ENCODE results near the gene PRKCQ. TPM values are rescaled to one million over a fixed set of nuclear protein-coding genes. Genes with fewer than 3 reads are reported as not detected.
A peak's percentile ranks its signal among the peaks of the same experiment; 100 is the strongest.

PRKCQ gene
- total and polyA plus RNA-seq, 2 of the 8 experiments (the other 6 are each of a cell fraction or from before 2014, with no cell fraction given) = 9.1 to 22.6 TPM

GRCh38 chr10:6416892-6417512 is 163.1 kb downstream of the PRKCQ start:
- Histone ChIP-seq H3K4me3 (ENCODE audit: extremely low read depth in 1 of 4, insufficient read depth in 2 of 4, low read depth in 3 of 4, low read length in 4 of 4) (no peak overlapping the region), H2BK120ac (replicated peaks; ENCODE audit: low read depth, low read length) (no peak overlapping the region), H2AFZ (ENCODE audit: low read length) (no peak overlapping the region), H3K9me3 (ENCODE audit: insufficient read depth in 2 of 2, low read depth in 1 of 2, low read length in 1 of 2) (no peaks in the 10 kb centered on the region), H3K27ac (ENCODE audit: low read depth, low read length) (no peak overlapping the region), H2AK5ac (ENCODE audit: low read depth, low read length) (peak overlapping the region; percentile 79; the same call in 1 of the 2 replicates), H3K79me2 (ENCODE audit: control insufficient read depth in 1 of 2, insufficient read depth in 2 of 2, low read length in 2 of 2) (no peaks in the 10 kb centered on the region), H3K4me2 (ENCODE audit: insufficient read depth in 1 of 2, low read depth in 2 of 2, low read length in 2 of 2) (no peak overlapping the region), H3K36me3 (ENCODE audit: control insufficient read depth in 2 of 4, insufficient read depth in 4 of 4, low read length in 3 of 4) (no peaks in the 10 kb centered on the region), H3K4me1 (replicated peaks in 1 of 4; ENCODE audit: control insufficient read depth in 3 of 4, insufficient read depth in 4 of 4, low read length in 3 of 4) (no peaks in the 10 kb centered on the region; a peak in 1 of 7 replicates), H4K5ac (ENCODE audit: insufficient read length, low read depth, low read length) (no peak overlapping the region), H2BK20ac (ENCODE audit: low read length) (no peak overlapping the region), H2BK5ac (ENCODE audit: low read depth, low read length) (no peak overlapping the region), H3K18ac (ENCODE audit: extremely low read depth, low read length) (no peak overlapping the region), H3K23me2 (ENCODE audit: low read depth, low read length) (peaks cover 2% of the 10 kb centered on the region; the same call in 1 of the 2 replicates), H3K4ac (replicated peaks; ENCODE audit: insufficient read length, low read depth, low read length) (no peak overlapping the region), H4K20me1 (replicated peaks in 1 of 2; ENCODE audit: control insufficient read depth in 1 of 2, insufficient read depth in 2 of 2, low read length in 2 of 2) (no peaks in the 10 kb centered on the region), H3K9ac (replicated peaks in 1 of 4; ENCODE audit: extremely low read depth in 1 of 4, low read depth in 3 of 4, low read length in 3 of 4) (no peak overlapping the region), H2BK12ac (ENCODE audit: low read depth, low read length) (no peak overlapping the region), H4K8ac (ENCODE audit: extremely low read depth, insufficient read depth, low read length) (no peak overlapping the region), H2BK15ac (ENCODE audit: low read length) (no peak overlapping the region), H3K14ac (ENCODE audit: insufficient read length) (no peak overlapping the region), H3K79me1 (ENCODE audit: low read depth, low read length) (no peaks in the 10 kb centered on the region), H3K27me3 (replicated peaks in 1 of 4; ENCODE audit: control insufficient read depth in 3 of 4, extremely low read depth in 1 of 4, insufficient read depth in 3 of 4, low read length in 3 of 4) (no peaks in the 10 kb centered on the region), H3K56ac (replicated peaks; ENCODE audit: insufficient read length, low read depth, low read length) (no peak overlapping the region), H4K91ac (replicated peaks; ENCODE audit: insufficient read length, low read length) (no peak overlapping the region), H3K23ac (ENCODE audit: insufficient read length) (no peak overlapping the region)
- POLR2A ChIA-PET (ENCODE audit: partially characterized antibody) = interaction anchor here (1.4 kb wide), 1 partner anchor 214 kb away, joined by 6 read pairs; the partner anchor contains the start of gene PFKFB3
- TF ChIP-seq RAD21 (IDR thresholded peaks at IDR 0.05 in 1 of 2, conservative IDR thresholded peaks at IDR 0.05 in 1 of 2; ENCODE audit: low read depth in 2 of 2, low read length in 2 of 2) (peak; percentile 87 to 88), FOSL1 (IDR thresholded peaks at IDR 0.05; ENCODE audit: insufficient read depth, low read depth, low read length) (no peak), CTCF (IDR thresholded peaks at IDR 0.05; ENCODE audit: control extremely low read depth in 1 of 3, insufficient read depth in 1 of 3, low read depth in 1 of 3, low read length in 3 of 3) (peak in 2 of 3 experiments; percentile 65 to 69; a peak in 2 of 4 replicates), EGR1 (IDR thresholded peaks at IDR 0.05; ENCODE audit: borderline replicate concordance, low read depth, low read length) (no peak)
- CTCF ChIA-PET (ENCODE audit: partially characterized antibody) = interaction anchor here (0.8 to 2.4 kb wide), 14 partner anchors 11 to 261 kb away, joined by 3 to 11 read pairs (median 4); no protein-coding TSS in a partner anchor
- no peak for DNase-seq (ENCODE audit: low read depth in 1 of 2, low spot score in 2 of 2)
- peak; percentile 74 for FAIRE-seq
- WGBS, 2 experiments (ENCODE audit: extremely low coverage in 1 of 2, insufficient coverage in 1 of 2, insufficient read length in 1 of 2, insufficient replicate concordance in 2 of 2, low coverage in 1 of 2, low lambda C conversion rate in 2 of 2, missing lambda C conversion rate in 1 of 2) = 73% methylated on average over 3 of the region's 3 CpGs; no CpG with 5 or more reads in 1 of the 2 experiments
